ENCODE measurements around the gene SGK1.
"Not testable (repeated sequence)": the region's sequence is repeated elsewhere in the genome, so short reads cannot be mapped to it uniquely, and the experiment has no call there.

Gene SGK1

DNA sequence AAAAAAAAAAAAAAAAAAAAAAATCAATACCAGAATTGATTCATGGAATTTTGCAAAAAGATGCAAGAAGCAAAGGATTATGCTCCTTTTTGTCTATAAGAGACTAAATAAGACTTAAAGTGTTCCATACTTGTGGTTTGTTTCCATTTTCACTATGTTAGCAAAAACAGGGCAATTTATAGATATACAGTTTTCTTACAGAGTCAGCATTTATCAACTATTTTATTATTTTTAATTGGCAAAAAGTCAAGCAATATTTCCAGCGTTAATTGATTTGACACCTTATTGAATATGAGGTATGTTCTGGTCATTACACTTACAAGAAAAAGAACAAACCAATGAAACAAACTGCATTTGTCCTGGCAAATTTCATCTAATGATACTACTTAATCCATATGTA, 5.4 kb upstream of the SGK1 start:
- H3K9ac ChIP-seq (ENCODE audit: low read length), result no peak overlapping the region

GRCh38 chr6:134322216-134322615, 4.3 kb upstream of the SGK1 start:
- no peak overlapping the region for H2BK5ac ChIP-seq (ENCODE audit: low read depth, low read length, poor library complexity)
- H3K4me3 ChIP-seq (ENCODE audit: low read depth, low read length), result no peak overlapping the region
- H4K91ac ChIP-seq (ENCODE audit: low read depth, low read length), result no peak overlapping the region
- no peaks in the 10 kb centered on the region for H3K79me1 ChIP-seq (ENCODE audit: low read length)
- H3K23ac ChIP-seq (ENCODE audit: low read length), result no peak overlapping the region
- no peak overlapping the region for H3K27ac ChIP-seq (ENCODE audit: low read depth, low read length)
- H4K12ac ChIP-seq (ENCODE audit: low read depth, low read length), result no peak overlapping the region
- H3K27me3 ChIP-seq (ENCODE audit: insufficient read depth, low read length), result peaks cover 7% of the 10 kb centered on the region
- H2AFZ ChIP-seq (ENCODE audit: insufficient read depth, low read length, poor library complexity), result no peak overlapping the region
- H3K14ac ChIP-seq (ENCODE audit: low read length), result no peak overlapping the region
- H2AK5ac ChIP-seq (ENCODE audit: low read length), result no peak overlapping the region
- WGBS (ENCODE audit: extremely low coverage, insufficient coverage, insufficient read length), result no CpG with 5 or more reads among the region's 2 CpGs
- no peak overlapping the region for H3K4me2 ChIP-seq (ENCODE audit: low read length)
- no peak overlapping the region for H3K9ac ChIP-seq (ENCODE audit: low read length)
- H3K9me3 ChIP-seq (ENCODE audit: insufficient read depth, low read depth, low read length), result no peaks in the 10 kb centered on the region
- H3K4ac ChIP-seq (ENCODE audit: low read depth, low read length), result no peak overlapping the region
- no peaks in the 10 kb centered on the region for H3K36me3 ChIP-seq (ENCODE audit: control insufficient read depth in 1 of 2, insufficient read depth in 2 of 2, low read length in 2 of 2)
- no peak overlapping the region for H2BK120ac ChIP-seq (ENCODE audit: insufficient read depth, low read length, poor library complexity)
- no peaks in the 10 kb centered on the region for H3K79me2 ChIP-seq (ENCODE audit: control insufficient read depth, insufficient read depth, low read length, poor library complexity)
- H3K18ac ChIP-seq (ENCODE audit: low read length), result no peak overlapping the region
- peaks cover 3 to 5% of the 10 kb centered on the region in 2 experiments for H3K4me1 ChIP-seq (ENCODE audit: control insufficient read depth in 1 of 2, insufficient read depth in 2 of 2, low read length in 2 of 2)
- DNase-seq, result no peak
- no peak overlapping the region for H4K8ac ChIP-seq (ENCODE audit: low read depth, low read length)
- no peak overlapping the region for H2BK12ac ChIP-seq (ENCODE audit: low read length)

More for the DNA sequence above, 5.4 kb upstream of the SGK1 start:
- H3K79me1 ChIP-seq (ENCODE audit: low read length), result no peaks in the 10 kb centered on the region
- no peak overlapping the region for H3K27ac ChIP-seq (ENCODE audit: low read depth, low read length)
- no peak overlapping the region for H3K4me3 ChIP-seq (ENCODE audit: low read depth, low read length)
- H3K4me1 ChIP-seq (ENCODE audit: control insufficient read depth in 1 of 2, insufficient read depth in 2 of 2, low read length in 2 of 2), result no peaks in the 10 kb centered on the region
- no peak overlapping the region for H3K4me2 ChIP-seq (ENCODE audit: low read length)
- H2AK5ac ChIP-seq (ENCODE audit: low read length), result no peak overlapping the region
- H3K18ac ChIP-seq (ENCODE audit: low read length), result no peak overlapping the region
- H4K8ac ChIP-seq (ENCODE audit: low read depth, low read length), result no peak overlapping the region
- no peak overlapping the region for H2BK12ac ChIP-seq (ENCODE audit: low read length)
- no peak for DNase-seq
- no peaks in the 10 kb centered on the region for H3K27me3 ChIP-seq (ENCODE audit: insufficient read depth, low read length)
- no peak overlapping the region for H3K23ac ChIP-seq (ENCODE audit: low read length)
- no peak overlapping the region for H2BK5ac ChIP-seq (ENCODE audit: low read depth, low read length, poor library complexity)
- no peaks in the 10 kb centered on the region for H3K36me3 ChIP-seq (ENCODE audit: control insufficient read depth in 1 of 2, insufficient read depth in 2 of 2, low read length in 2 of 2)
- H2AFZ ChIP-seq (ENCODE audit: insufficient read depth, low read length, poor library complexity), result no peak overlapping the region
- H3K79me2 ChIP-seq (ENCODE audit: control insufficient read depth, insufficient read depth, low read length, poor library complexity), result no peaks in the 10 kb centered on the region
- no peak overlapping the region for H4K91ac ChIP-seq (ENCODE audit: low read depth, low read length)
- WGBS (ENCODE audit: extremely low coverage, insufficient coverage, insufficient read length), result no CpG with 5 or more reads among the region's 1 CpG
- H4K12ac ChIP-seq (ENCODE audit: low read depth, low read length), result no peak overlapping the region
- H2BK120ac ChIP-seq (ENCODE audit: insufficient read depth, low read length, poor library complexity), result no peak overlapping the region
- no peak overlapping the region for H3K14ac ChIP-seq (ENCODE audit: low read length)
- H3K9me3 ChIP-seq (ENCODE audit: insufficient read depth, low read depth, low read length), result no peaks in the 10 kb centered on the region
- H3K4ac ChIP-seq (ENCODE audit: low read depth, low read length), result no peak overlapping the region

GRCh38 chr6:134321246-134321645, 3.3 kb upstream of the SGK1 start:
- Histone ChIP-seq H3K18ac (ENCODE audit: low read length) (no peak overlapping the region), H3K4me2 (ENCODE audit: low read length) (no peak overlapping the region), H3K9ac (ENCODE audit: low read length) (no peak overlapping the region), H2BK120ac (ENCODE audit: insufficient read depth, low read length, poor library complexity) (no peak overlapping the region), H3K14ac (ENCODE audit: low read length) (no peak overlapping the region), H3K9me3 (ENCODE audit: insufficient read depth, low read depth, low read length) (no peaks in the 10 kb centered on the region), H3K27ac (ENCODE audit: low read depth, low read length) (no peak overlapping the region), H3K79me1 (ENCODE audit: low read length) (no peaks in the 10 kb centered on the region), H3K79me2 (ENCODE audit: control insufficient read depth, insufficient read depth, low read length, poor library complexity) (no peaks in the 10 kb centered on the region), H4K12ac (ENCODE audit: low read depth, low read length) (no peak overlapping the region), H4K8ac (ENCODE audit: low read depth, low read length) (no peak overlapping the region), H2AFZ (ENCODE audit: insufficient read depth, low read length, poor library complexity) (no peak overlapping the region), H2BK5ac (ENCODE audit: low read depth, low read length, poor library complexity) (no peak overlapping the region), H3K36me3 (ENCODE audit: control insufficient read depth in 1 of 2, insufficient read depth in 2 of 2, low read length in 2 of 2) (no peaks in the 10 kb centered on the region), H3K4me1 (ENCODE audit: control insufficient read depth in 1 of 2, insufficient read depth in 2 of 2, low read length in 2 of 2) (peaks cover 3 to 5% of the 10 kb centered on the region in 2 experiments), H3K4ac (ENCODE audit: low read depth, low read length) (no peak overlapping the region), H3K23ac (ENCODE audit: low read length) (no peak overlapping the region), H3K27me3 (ENCODE audit: insufficient read depth, low read length) (peaks cover 10% of the 10 kb centered on the region), H3K4me3 (ENCODE audit: low read depth, low read length) (no peak overlapping the region), H4K91ac (ENCODE audit: low read depth, low read length) (no peak overlapping the region), H2BK12ac (ENCODE audit: low read length) (no peak overlapping the region), H2AK5ac (ENCODE audit: low read length) (no peak overlapping the region)
- no CpG with 5 or more reads among the region's 3 CpGs for WGBS (ENCODE audit: extremely low coverage, insufficient coverage, insufficient read length)
- no peak for DNase-seq

- H2BK5ac ChIP-seq (ENCODE audit: low read depth, low read length, poor library complexity); H2AFZ ChIP-seq (ENCODE audit: insufficient read depth, low read length, poor library complexity); DNase-seq; H3K14ac ChIP-seq (ENCODE audit: low read length); H3K4ac ChIP-seq (ENCODE audit: low read depth, low read length); H3K4me1 ChIP-seq (ENCODE audit: control insufficient read depth in 1 of 2, insufficient read depth in 2 of 2, low read length in 2 of 2); H3K18ac ChIP-seq (ENCODE audit: low read length); H3K9ac ChIP-seq (ENCODE audit: low read length); H3K4me2 ChIP-seq (ENCODE audit: low read length); H3K27me3 ChIP-seq (ENCODE audit: insufficient read depth, low read length); H4K12ac ChIP-seq (ENCODE audit: low read depth, low read length); H4K91ac ChIP-seq (ENCODE audit: low read depth, low read length); H2BK12ac ChIP-seq (ENCODE audit: low read length); H3K27ac ChIP-seq (ENCODE audit: low read depth, low read length); H3K36me3 ChIP-seq (ENCODE audit: control insufficient read depth in 1 of 2, insufficient read depth in 2 of 2, low read length in 2 of 2); H3K4me3 ChIP-seq (ENCODE audit: low read depth, low read length); H3K79me1 ChIP-seq (ENCODE audit: low read length); H2BK120ac ChIP-seq (ENCODE audit: insufficient read depth, low read length, poor library complexity); H2AK5ac ChIP-seq (ENCODE audit: low read length); H3K23ac ChIP-seq (ENCODE audit: low read length); H3K9me3 ChIP-seq (ENCODE audit: insufficient read depth, low read depth, low read length); H4K8ac ChIP-seq (ENCODE audit: low read depth, low read length); H3K79me2 ChIP-seq (ENCODE audit: control insufficient read depth, insufficient read depth, low read length, poor library complexity): not testable (repeated sequence)
- no CpG with 5 or more reads among the region's 2 CpGs for WGBS (ENCODE audit: extremely low coverage, insufficient coverage, insufficient read length)
These were observed 1.8 kb upstream of the SGK1 start for GRCh38 chr6:134319686-134320085.
